ENCODE measurements around the gene ARL4A.

The ARL4A gene

DNA sequence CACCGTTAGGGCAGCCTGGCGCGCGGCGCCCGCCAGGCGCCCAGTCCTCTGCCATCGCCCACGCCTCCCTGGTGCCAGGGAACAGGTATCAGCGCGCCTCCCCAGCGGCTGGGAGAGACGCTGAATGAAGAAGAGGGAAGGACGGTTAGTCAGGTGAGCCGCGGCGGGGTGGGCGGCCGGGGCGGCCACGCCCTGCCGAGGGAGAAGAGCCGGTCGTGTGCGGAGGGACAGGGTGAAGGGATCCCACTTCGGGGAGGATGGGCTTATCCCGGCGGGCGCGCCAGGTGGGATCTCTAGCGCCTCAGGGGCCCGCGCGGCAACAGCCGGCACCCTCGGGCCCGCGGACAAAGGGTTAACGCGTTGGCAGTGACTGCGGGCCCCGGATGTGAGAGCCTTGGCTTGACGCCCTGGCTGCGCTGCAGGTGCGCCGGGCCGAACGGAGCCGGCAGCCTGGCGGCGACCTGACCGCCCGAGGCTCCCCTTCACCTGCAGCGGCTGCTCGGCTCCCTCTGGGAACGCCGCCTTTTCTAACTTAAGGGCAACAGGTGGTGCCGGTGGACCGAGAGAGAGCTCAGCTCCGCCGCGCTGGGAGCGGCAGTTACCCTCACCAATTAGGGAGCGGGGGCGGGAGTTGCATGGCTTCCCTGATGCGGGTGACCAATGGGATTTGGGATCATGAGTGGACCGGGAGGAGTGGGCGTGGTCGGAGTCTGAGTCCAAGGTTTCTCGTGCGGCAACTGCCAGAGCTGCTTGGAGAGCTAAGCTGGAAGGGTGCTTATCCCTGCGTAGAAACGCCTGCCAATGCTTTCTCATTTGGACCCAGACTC, at the start of gene ARL4A:
TSS of gene ARL4A (plus strand) at position 743 of the 827 bp plus-strand sequence. CDS start 622 bp downstream, outside the sequence.
- H3K4me3 ChIP-seq (replicated peaks in 1 of 2; ENCODE audit: low read depth in 2 of 2, low read length in 2 of 2): peak within 1 kb of the TSS; percentile 89 to 96
- TF ChIP-seq, protein P1, sequence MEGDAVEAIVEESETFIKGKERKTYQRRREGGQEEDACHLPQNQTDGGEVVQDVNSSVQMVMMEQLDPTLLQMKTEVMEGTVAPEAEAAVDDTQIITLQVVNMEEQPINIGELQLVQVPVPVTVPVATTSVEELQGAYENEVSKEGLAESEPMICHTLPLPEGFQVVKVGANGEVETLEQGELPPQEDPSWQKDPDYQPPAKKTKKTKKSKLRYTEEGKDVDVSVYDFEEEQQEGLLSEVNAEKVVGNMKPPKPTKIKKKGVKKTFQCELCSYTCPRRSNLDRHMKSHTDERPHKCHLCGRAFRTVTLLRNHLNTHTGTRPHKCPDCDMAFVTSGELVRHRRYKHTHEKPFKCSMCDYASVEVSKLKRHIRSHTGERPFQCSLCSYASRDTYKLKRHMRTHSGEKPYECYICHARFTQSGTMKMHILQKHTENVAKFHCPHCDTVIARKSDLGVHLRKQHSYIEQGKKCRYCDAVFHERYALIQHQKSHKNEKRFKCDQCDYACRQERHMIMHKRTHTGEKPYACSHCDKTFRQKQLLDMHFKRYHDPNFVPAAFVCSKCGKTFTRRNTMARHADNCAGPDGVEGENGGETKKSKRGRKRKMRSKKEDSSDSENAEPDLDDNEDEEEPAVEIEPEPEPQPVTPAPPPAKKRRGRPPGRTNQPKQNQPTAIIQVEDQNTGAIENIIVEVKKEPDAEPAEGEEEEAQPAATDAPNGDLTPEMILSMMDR (IDR thresholded peaks at IDR 0.05; ENCODE audit: low read depth, low read length): no peak
- DNase-seq (ENCODE audit: low read depth in 2 of 2): peak; percentile 99

DNA sequence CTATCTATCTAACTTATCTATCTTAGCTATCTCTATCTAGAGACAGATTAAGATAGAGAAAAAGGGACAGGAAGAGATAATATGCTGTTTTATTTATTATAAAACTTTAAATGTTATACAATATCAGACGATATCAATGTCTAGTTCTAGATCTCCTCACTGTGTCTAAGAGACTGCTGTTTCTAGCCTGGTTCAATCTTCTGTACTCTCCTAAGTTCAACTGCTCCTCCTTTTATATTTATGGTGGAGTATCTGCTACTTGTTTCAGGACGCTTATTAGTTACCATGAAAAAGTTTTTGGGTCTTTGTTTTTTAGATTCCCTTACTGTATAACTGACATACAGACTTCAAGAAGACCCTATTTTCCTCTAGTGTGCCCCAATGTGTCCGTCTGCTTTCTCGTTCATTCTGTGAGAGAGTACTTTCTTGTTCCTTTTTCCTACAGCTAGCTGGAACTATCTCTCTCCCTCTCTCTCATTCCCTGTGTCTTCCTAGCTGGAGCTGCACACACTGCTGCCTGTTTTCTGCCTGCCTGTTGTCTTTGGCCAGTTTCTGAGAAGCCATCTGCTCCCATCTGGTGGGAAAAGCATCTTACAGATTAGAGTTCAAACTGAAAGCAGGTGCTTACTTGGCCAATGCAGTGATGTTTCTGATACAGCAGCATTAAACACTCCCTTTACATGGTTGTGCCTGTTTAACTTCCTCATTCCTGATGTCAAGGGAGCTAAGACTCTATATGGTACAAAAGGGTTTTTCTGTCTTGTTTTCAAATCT, 49.4 kb upstream of the ARL4A start:
- H3K4me3 ChIP-seq (replicated peaks in 1 of 2; ENCODE audit: low read depth in 2 of 2, low read length in 2 of 2): no peak overlapping the region
- TF ChIP-seq, protein P1 (IDR thresholded peaks at IDR 0.05; ENCODE audit: low read depth, low read length): no peak
- no peak for DNase-seq (ENCODE audit: low read depth in 2 of 2)

- DNase-seq (ENCODE audit: low read depth in 2 of 2): peak; percentile 49 to 65
- TF ChIP-seq, protein P1 (IDR thresholded peaks at IDR 0.05; ENCODE audit: low read depth, low read length): peak; percentile 41
- no peak overlapping the region for H3K4me3 ChIP-seq (replicated peaks in 1 of 2; ENCODE audit: low read depth in 2 of 2, low read length in 2 of 2)
These were observed 48.5 kb upstream of the ARL4A start for GRCh38 chr7:12638851-12639456.

- TF ChIP-seq, protein P1 (IDR thresholded peaks at IDR 0.05; ENCODE audit: low read depth, low read length): no peak
- H3K4me3 ChIP-seq (replicated peaks in 1 of 2; ENCODE audit: low read depth in 2 of 2, low read length in 2 of 2): no peak overlapping the region
- no peak for DNase-seq (ENCODE audit: low read depth in 2 of 2)
These were observed 46.9 kb upstream of the ARL4A start for GRCh38 chr7:12640299-12641096.

DNA sequence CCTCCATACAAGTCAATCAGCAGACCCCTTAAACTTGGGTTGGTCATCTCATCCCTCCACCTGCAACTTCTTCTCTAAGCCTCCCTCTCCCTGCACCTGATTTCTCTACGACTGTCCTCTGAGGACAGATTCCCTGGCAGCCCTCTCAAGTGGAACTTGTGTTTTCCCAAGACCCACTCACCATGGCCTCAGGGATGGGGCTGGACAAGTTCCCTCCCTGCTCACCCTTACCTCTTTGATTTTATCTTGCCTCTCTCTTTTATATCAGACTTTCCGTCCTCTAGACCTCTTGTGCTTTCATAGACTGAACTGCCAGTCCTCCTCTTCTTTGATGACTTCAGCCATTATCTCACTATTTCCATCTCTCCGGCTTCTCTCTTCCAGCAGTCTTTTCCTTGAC, 46.2 kb upstream of the ARL4A start:
- no peak overlapping the region for H3K4me3 ChIP-seq (replicated peaks in 1 of 2; ENCODE audit: low read depth in 2 of 2, low read length in 2 of 2)
- DNase-seq (ENCODE audit: low read depth in 2 of 2): no peak
- TF ChIP-seq, protein P1 (IDR thresholded peaks at IDR 0.05; ENCODE audit: low read depth, low read length): no peak

- DNase-seq (ENCODE audit: low read depth in 2 of 2): no peak
- no peak overlapping the region for H3K4me3 ChIP-seq (replicated peaks in 1 of 2; ENCODE audit: low read depth in 2 of 2, low read length in 2 of 2)
- TF ChIP-seq, protein P1 (IDR thresholded peaks at IDR 0.05; ENCODE audit: low read depth, low read length): no peak
These were observed 44.9 kb upstream of the ARL4A start for GRCh38 chr7:12642508-12642907.
